Body of pancreas (tissue), 4 donors: Measurements from ENCODE around the gene EPB41L3.

Experiments used
- CTCF ChIP-seq, 7 experiments: fragments of 450-650 bp in 4 of 7; fragments of 200-600 bp in 3 of 7; sonication (generic) in 3 of 7; IDR thresholded peaks; one replicate each; pipeline ENCODE4 v1.5.1; 2016 to 2019; ENCODE audit warnings: antibody characterized with exemption in 7 of 7
- POLR2A ChIP-seq, 3 donors: fragments of 450-650 bp; IDR thresholded peaks; one replicate each; pipeline ENCODE4 v1.6.1; 2016; ENCODE audit warnings: antibody characterized with exemption in 3 of 3, mild to moderate bottlenecking in 2 of 3

- TF ChIP-seq POLR2A (IDR thresholded peaks at IDR 0.05) (no peak), CTCF (IDR thresholded peaks at IDR 0.05) (no peak)
These were observed 15.1 kb upstream of the EPB41L3 start for GRCh38 chr18:5558851-5559250.
